ENCODE results near the gene ADAMTSL1. TPM values are rescaled to one million over a fixed set of nuclear protein-coding genes. Genes with fewer than 3 reads are reported as not detected.

The ADAMTSL1 gene
- total and polyA plus RNA-seq, 9 of the 15 experiments (the other 6 are each of a cell fraction or from before 2014, with no cell fraction given), result 0.01 TPM; not detected in 8

GRCh38 chr9:18821788-18822187 is 347.8 kb downstream of the ADAMTSL1 start (continued):
- no peak for TF ChIP-seq TRIM25 (IDR thresholded peaks at IDR 0.05; ENCODE audit: borderline replicate concordance)
- no peak for TF ChIP-seq EZH2 (IDR thresholded peaks at IDR 0.05; ENCODE audit: borderline replicate concordance, low read depth, low read length)
- TF ChIP-seq PATZ1 (CRISPR knock-in tag; IDR thresholded peaks at IDR 0.05; ENCODE audit: borderline replicate concordance), result no peak
- no peak for TF ChIP-seq ZNF584 (CRISPR knock-in tag; IDR thresholded peaks at IDR 0.05; ENCODE audit: low read depth)
- TF ChIP-seq DNMT1 (IDR thresholded peaks at IDR 0.05), result no peak
- no peak for TF ChIP-seq ZNF518B (CRISPR knock-in tag; IDR thresholded peaks at IDR 0.05)
- no peak for TF ChIP-seq CTCF (IDR thresholded peaks at IDR 0.05 in 2 of 3, conservative IDR thresholded peaks at IDR 0.05 in 1 of 3; ENCODE audit: insufficient read depth in 2 of 3, low read depth in 1 of 3, low read length in 3 of 3)
- TF ChIP-seq NCOR1 (IDR thresholded peaks at IDR 0.05), result no peak
- TF ChIP-seq THRA (IDR thresholded peaks at IDR 0.05), result no peak
- TF ChIP-seq CBFA2T3 (IDR thresholded peaks at IDR 0.05), result no peak
- no peak for TF ChIP-seq TGIF2 (CRISPR knock-in tag; IDR thresholded peaks at IDR 0.05)
- peak; percentile 40; the same call in 1 of the 2 replicates for TF ChIP-seq NFE2 (IDR thresholded peaks at IDR 0.05; ENCODE audit: low read depth)
- TF ChIP-seq HDAC2 (IDR thresholded peaks at IDR 0.05), result no peak
- TF ChIP-seq C11orf30 (IDR thresholded peaks at IDR 0.05; ENCODE audit: low read depth), result peak; percentile 40; the same call in 1 of the 2 replicates
- TF ChIP-seq MAFF (IDR thresholded peaks at IDR 0.05; ENCODE audit: low read length), result peak; percentile 4; the same call in 1 of the 2 replicates
- TF ChIP-seq ZNF280B (CRISPR knock-in tag; IDR thresholded peaks at IDR 0.05), result no peak

Data from K562 (cell line).